GM12864 (cell line): ENCODE measurements around the gene CASQ2.

Source experiments
- DNase-seq: peaks from one replicate; pipeline ENCODE4 v3.0.0-alpha.2; 2011; ENCODE audit warnings: low read depth
- H3K4me3 ChIP-seq: 2 replicates; pipeline ENCODE4 v1.5.1; 2011; ENCODE audit warnings: mild to moderate bottlenecking, low read depth, low read length, control low read depth
- TF ChIP-seq, protein P1 (sequence below): IDR thresholded peaks from 2 replicates; pipeline ENCODE4 v1.5.1; 2011; ENCODE audit warnings: low read depth, mild to moderate bottlenecking, moderate library complexity, low read length, control low read depth, inconsistent platforms; ENCODE audit errors: missing control alignments

CASQ2 gene

DNA sequence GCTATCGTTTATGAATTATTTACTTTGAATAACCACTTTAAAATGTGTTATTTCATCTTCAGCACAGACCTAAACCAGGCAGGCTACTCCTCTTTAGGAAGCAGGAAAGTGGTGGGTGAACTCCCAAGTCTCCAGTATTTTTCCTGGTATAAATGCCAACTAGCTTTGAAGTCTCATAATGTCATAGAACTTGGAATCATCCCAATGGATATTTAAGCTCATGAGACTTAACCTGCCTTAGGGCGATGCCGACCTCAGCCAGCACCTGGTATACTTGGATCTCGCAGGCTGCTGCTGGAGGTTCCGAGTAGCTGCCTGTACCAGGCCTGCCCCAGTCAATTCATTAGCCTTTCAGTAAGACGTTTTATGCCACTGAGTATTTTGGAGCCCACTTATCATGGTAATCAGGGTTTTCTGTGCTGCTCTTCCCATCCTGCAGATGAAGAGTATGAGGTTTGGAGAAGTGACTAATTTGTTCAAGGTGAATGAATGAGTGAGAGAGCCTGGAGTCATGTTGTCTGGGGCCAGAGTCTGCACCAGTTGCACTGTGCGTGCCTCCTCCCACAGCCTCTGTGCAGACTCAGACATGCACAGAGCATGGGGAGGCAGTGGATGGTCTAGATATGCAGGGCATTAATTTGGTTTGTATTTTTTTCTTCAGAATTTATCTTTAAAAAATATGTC, 91.9 kb downstream of the CASQ2 start:
- no peak overlapping the region for H3K4me3 ChIP-seq
- TF ChIP-seq, protein P1, sequence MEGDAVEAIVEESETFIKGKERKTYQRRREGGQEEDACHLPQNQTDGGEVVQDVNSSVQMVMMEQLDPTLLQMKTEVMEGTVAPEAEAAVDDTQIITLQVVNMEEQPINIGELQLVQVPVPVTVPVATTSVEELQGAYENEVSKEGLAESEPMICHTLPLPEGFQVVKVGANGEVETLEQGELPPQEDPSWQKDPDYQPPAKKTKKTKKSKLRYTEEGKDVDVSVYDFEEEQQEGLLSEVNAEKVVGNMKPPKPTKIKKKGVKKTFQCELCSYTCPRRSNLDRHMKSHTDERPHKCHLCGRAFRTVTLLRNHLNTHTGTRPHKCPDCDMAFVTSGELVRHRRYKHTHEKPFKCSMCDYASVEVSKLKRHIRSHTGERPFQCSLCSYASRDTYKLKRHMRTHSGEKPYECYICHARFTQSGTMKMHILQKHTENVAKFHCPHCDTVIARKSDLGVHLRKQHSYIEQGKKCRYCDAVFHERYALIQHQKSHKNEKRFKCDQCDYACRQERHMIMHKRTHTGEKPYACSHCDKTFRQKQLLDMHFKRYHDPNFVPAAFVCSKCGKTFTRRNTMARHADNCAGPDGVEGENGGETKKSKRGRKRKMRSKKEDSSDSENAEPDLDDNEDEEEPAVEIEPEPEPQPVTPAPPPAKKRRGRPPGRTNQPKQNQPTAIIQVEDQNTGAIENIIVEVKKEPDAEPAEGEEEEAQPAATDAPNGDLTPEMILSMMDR, result no peak
- DNase-seq, result no peak

GRCh38 chr1:115672224-115673009, 96.1 kb downstream of the CASQ2 start:
- no peak overlapping the region for H3K4me3 ChIP-seq
- TF ChIP-seq, protein P1, result no peak
- DNase-seq, result no peak

DNA sequence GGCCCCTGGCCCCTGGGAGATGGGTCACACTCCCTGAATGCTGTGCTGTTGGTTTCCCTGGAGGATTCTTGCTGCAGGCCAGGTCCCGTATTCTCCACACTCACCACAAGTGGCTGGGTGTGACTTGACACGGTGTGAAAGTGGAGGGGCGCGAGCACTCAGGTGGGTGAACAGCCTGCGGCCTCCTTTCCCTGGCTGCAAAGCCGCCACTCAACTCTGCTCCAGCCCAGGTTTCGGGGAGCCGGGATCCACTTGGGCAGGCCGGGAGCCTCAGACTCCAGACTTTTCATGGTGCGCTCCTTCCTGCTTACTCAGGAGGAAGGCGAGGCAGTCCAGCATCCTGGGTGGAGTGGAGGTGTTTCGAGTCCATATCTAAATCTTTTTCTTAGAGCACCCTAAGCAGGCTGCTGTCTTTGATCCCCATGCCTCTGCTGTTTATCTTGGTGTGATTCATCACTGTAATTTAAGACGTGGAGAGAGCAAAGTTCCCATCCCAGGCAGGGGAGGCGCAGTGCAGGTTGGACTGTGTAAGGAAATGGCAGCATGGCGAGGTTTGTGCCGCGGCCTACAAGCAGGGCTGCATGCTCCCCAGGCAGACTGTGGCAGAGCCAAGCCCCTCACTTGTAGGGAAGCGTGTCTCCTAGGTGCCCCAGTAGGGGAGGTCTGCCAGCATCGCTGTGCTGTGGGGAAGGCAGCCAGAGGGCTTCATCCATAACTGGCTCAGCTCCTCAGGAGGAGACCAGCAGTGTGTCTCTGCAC, 97.2 kb downstream of the CASQ2 start:
- TF ChIP-seq, protein P1, result no peak
- no peak for DNase-seq
- H3K4me3 ChIP-seq, result no peak overlapping the region

- no peak overlapping the region for H3K4me3 ChIP-seq
- no peak for DNase-seq
- TF ChIP-seq, protein P1, result no peak
These were observed 97.9 kb downstream of the CASQ2 start for GRCh38 chr1:115670476-115671175.

GRCh38 chr1:115669886-115670285, 98.6 kb downstream of the CASQ2 start:
- TF ChIP-seq, protein P1, result no peak
- H3K4me3 ChIP-seq, result no peak overlapping the region
- no peak for DNase-seq

DNA sequence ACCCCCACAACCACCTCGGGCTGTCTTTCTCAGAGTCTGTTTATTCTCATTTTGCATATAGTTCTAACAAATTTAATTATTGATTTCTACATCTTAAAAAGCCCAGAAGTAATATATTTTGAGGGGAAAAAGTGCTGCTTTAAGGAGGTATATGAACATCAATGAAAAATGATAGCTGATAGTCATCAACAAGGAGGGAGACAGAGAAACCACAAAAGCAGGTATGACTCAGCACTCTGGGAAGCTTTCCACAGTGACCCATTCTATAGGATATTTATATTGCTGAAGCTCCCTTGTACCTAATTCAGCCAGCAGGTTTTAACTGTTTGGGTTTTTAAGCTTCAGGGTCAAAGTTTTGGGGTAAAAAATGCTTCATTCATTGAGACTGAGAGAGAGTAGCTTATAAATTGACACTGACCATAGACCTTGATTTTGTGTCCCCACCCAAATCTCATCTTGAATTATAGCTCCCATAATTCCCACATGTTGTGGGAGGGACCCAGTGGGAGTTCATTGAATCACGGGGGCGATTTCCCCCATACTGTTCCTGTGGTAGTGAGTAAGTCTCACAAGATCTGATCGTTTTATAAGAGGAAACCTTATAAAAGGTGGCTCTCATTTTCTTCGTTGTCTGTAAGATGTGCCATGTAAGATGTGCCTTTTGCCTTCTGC, 99.4 kb downstream of the CASQ2 start:
- TF ChIP-seq, protein P1, result no peak
- DNase-seq, result no peak
- H3K4me3 ChIP-seq, result no peak overlapping the region
